Measurements from ENCODE around the gene SOHLH1. TPM values are rescaled to one million over a fixed set of nuclear protein-coding genes. Genes with fewer than 3 reads are reported as not detected.

The SOHLH1 gene
- total and polyA plus RNA-seq, 2 of the 13 experiments (the other 11 are each of a cell fraction or from before 2014, with no cell fraction given): 0.15 TPM

- TF ChIP-seq, protein P1, sequence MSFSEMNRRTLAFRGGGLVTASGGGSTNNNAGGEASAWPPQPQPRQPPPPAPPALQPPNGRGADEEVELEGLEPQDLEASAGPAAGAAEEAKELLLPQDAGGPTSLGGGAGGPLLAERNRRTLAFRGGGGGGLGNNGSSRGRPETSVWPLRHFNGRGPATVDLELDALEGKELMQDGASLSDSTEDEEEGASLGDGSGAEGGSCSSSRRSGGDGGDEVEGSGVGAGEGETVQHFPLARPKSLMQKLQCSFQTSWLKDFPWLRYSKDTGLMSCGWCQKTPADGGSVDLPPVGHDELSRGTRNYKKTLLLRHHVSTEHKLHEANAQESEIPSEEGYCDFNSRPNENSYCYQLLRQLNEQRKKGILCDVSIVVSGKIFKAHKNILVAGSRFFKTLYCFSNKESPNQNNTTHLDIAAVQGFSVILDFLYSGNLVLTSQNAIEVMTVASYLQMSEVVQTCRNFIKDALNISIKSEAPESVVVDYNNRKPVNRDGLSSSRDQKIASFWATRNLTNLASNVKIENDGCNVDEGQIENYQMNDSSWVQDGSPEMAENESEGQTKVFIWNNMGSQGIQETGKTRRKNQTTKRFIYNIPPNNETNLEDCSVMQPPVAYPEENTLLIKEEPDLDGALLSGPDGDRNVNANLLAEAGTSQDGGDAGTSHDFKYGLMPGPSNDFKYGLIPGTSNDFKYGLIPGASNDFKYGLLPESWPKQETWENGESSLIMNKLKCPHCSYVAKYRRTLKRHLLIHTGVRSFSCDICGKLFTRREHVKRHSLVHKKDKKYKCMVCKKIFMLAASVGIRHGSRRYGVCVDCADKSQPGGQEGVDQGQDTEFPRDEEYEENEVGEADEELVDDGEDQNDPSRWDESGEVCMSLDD (CRISPR knock-in tag; IDR thresholded peaks at IDR 0.05; ENCODE audit: borderline replicate concordance): no peak
- TF ChIP-seq PHB2 (IDR thresholded peaks at IDR 0.05; ENCODE audit: partially characterized antibody) (no peak), FUBP1 (CRISPR knock-in tag; IDR thresholded peaks at IDR 0.05; ENCODE audit: borderline replicate concordance) (no peak), ERF (CRISPR knock-in tag; IDR thresholded peaks at IDR 0.05) (no peak), TP53 (CRISPR knock-in tag; conservative IDR thresholded peaks at IDR 0.05) (no peak), FIP1L1 (IDR thresholded peaks at IDR 0.05; ENCODE audit: borderline replicate concordance, insufficient read depth, low read depth, low read length) (no peak)
Measured at GRCh38 chr9:135695036-135695435, 4.2 kb downstream of the SOHLH1 start (continued).

GRCh38 chr9:135694414-135694813 lies 4.9 kb downstream of the SOHLH1 start:
- Histone ChIP-seq H4K20me1 (ENCODE audit: insufficient read depth, low read length) (0 out of 2 replicates have a peak, but pooled peaks cover 4% of the 10 kb centered on the region), H3K79me2 (ENCODE audit: insufficient read depth, low read length) (no peaks in the 10 kb centered on the region), H3K4me1 (ENCODE audit: insufficient read depth, low read length) (no peaks in the 10 kb centered on the region), H3K4me3 (replicated peaks in 1 of 3; ENCODE audit: insufficient read depth in 1 of 3, low read depth in 2 of 3, low read length in 3 of 3) (no peak overlapping the region), H3K27me3 (ENCODE audit: control insufficient read depth in 1 of 2, insufficient read depth in 2 of 2, low read length in 2 of 2) (peaks cover 30 to 90% of the 10 kb centered on the region in 2 experiments), H3K9me3 (ENCODE audit: low read length) (no peaks in the 10 kb centered on the region), H3K36me3 (replicated peaks in 1 of 2; ENCODE audit: control insufficient read depth in 1 of 2, insufficient read depth in 2 of 2, low read length in 2 of 2) (no peaks in the 10 kb centered on the region), H3K4me2 (ENCODE audit: low read depth, low read length) (no peak overlapping the region), H2AFZ (ENCODE audit: low read length) (no peak overlapping the region), H3K27ac (ENCODE audit: extremely low read length, insufficient read depth, low read length) (no peak overlapping the region), H3K9ac (ENCODE audit: insufficient read depth, low read depth, low read length) (no peak overlapping the region)
- DNase-seq (ENCODE audit: low spot score): no peak
- no TSS peak for BruUV-seq (replicated peaks)
- no peak for ATAC-seq
- ChIA-PET POLR2A (no interaction called here), CTCF (ENCODE audit: low intra/inter-chr PET ratio, low total read pairs) (no interaction called here)
- in situ Hi-C loops (cut with HindIII; ENCODE audit: extremely low pct_ligation_motif_present, low pct_unique_long_range_greater_than_20kb): no loop called here
- intact Hi-C loops (cut with micrococcal nuclease; ENCODE audit: unreplicated experiment): no loop called here
- WGBS (ENCODE audit: low lambda C conversion rate): 8% methylated on average over 12 of the region's 18 CpGs
- FAIRE-seq: no peak
- 0 out of 2 replicates have a peak, but pooled peaks have one; percentile 5 for TF ChIP-seq EZH2 (conservative IDR thresholded peaks at IDR 0.05; ENCODE audit: low read depth, low read length)
- TF ChIP-seq BHLHE40 (IDR thresholded peaks at IDR 0.05; ENCODE audit: low read length): no peak
- TF ChIP-seq POLR2G (IDR thresholded peaks at IDR 0.05; ENCODE audit: low read depth, low read length): no peak
- TF ChIP-seq ZNF83 (CRISPR knock-in tag; IDR thresholded peaks at IDR 0.05; ENCODE audit: borderline replicate concordance): no peak
- no peak for TF ChIP-seq ZNF205 (CRISPR knock-in tag; IDR thresholded peaks at IDR 0.05)
- TF ChIP-seq, protein P2, sequence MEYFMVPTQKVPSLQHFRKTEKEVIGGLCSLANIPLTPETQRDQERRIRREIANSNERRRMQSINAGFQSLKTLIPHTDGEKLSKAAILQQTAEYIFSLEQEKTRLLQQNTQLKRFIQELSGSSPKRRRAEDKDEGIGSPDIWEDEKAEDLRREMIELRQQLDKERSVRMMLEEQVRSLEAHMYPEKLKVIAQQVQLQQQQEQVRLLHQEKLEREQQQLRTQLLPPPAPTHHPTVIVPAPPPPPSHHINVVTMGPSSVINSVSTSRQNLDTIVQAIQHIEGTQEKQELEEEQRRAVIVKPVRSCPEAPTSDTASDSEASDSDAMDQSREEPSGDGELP (IDR thresholded peaks at IDR 0.05; ENCODE audit: borderline replicate concordance, low read depth): no peak

Measured in HepG2 (cell line).